HG03108 (cell line): Measurements from ENCODE around the gene RGS3.

Experiments used
- ATAC-seq: cut with Tn5 transposase; IDR thresholded peaks from one replicate; pipeline ENCODE4 v1.9.1; 2021; ENCODE audit warnings: moderate library complexity; ENCODE audit not compliant: unreplicated experiment

Gene RGS3

GRCh38 chr9:113614843-113615648, 151.5 kb downstream of the RGS3 start:
- ATAC-seq: peak; percentile 63

GRCh38 chr9:113616116-113616515, 152.6 kb downstream of the RGS3 start:
- no peak for ATAC-seq

- ATAC-seq: no peak
Measured at GRCh38 chr9:113616621-113617496, 153.3 kb downstream of the RGS3 start.

GRCh38 chr9:113617550-113617949, 154.0 kb downstream of the RGS3 start:
- no peak for ATAC-seq

GRCh38 chr9:113618836-113619490, 155.4 kb downstream of the RGS3 start:
- ATAC-seq: no peak

GRCh38 chr9:113619491-113620376, 156.2 kb downstream of the RGS3 start:
- ATAC-seq: no peak

GRCh38 chr9:113620377-113621161, 157.0 kb downstream of the RGS3 start:
- ATAC-seq: no peak

GRCh38 chr9:113621309-113621791, 157.8 kb downstream of the RGS3 start:
- ATAC-seq: no peak

- no peak for ATAC-seq
Measured at GRCh38 chr9:113621980-113622379, 158.5 kb downstream of the RGS3 start.

GRCh38 chr9:113622600-113623400, 159.3 kb downstream of the RGS3 start:
- peak; percentile 77 for ATAC-seq

GRCh38 chr9:113623851-113624485, 160.4 kb downstream of the RGS3 start:
- no peak for ATAC-seq

- ATAC-seq: no peak
Measured at GRCh38 chr9:113624721-113625120, 161.2 kb downstream of the RGS3 start.

GRCh38 chr9:113625486-113625885, 162.0 kb downstream of the RGS3 start:
- ATAC-seq: no peak

GRCh38 chr9:113626735-113627495, 163.4 kb downstream of the RGS3 start:
- no peak for ATAC-seq

GRCh38 chr9:113628621-113629020, 165.1 kb downstream of the RGS3 start:
- no peak for ATAC-seq

GRCh38 chr9:113630386-113631136, 167.0 kb downstream of the RGS3 start:
- no peak for ATAC-seq
